ENCODE data around the gene RHBDF1.
"Not testable (repeated sequence)": the region's sequence is repeated elsewhere in the genome, so short reads cannot be mapped to it uniquely, and the experiment has no call there.

The RHBDF1 gene

GRCh38 chr16:10772-11171 lies 61.7 kb downstream of the RHBDF1 start:
- H3K27me3 ChIP-seq; H3K27ac ChIP-seq; H3K9me3 ChIP-seq; H3K4me3 ChIP-seq; intact Hi-C loops (cut with DNase I; ENCODE audit: low total_unique reads); H3K4me1 ChIP-seq; H3K36me3 ChIP-seq: not testable (repeated sequence)
- peak in 1 of 2 experiments; percentile 39 for TF ChIP-seq CTCF (IDR thresholded peaks at IDR 0.05)
- peak; percentile 99 to 100 for DNase-seq

DNA sequence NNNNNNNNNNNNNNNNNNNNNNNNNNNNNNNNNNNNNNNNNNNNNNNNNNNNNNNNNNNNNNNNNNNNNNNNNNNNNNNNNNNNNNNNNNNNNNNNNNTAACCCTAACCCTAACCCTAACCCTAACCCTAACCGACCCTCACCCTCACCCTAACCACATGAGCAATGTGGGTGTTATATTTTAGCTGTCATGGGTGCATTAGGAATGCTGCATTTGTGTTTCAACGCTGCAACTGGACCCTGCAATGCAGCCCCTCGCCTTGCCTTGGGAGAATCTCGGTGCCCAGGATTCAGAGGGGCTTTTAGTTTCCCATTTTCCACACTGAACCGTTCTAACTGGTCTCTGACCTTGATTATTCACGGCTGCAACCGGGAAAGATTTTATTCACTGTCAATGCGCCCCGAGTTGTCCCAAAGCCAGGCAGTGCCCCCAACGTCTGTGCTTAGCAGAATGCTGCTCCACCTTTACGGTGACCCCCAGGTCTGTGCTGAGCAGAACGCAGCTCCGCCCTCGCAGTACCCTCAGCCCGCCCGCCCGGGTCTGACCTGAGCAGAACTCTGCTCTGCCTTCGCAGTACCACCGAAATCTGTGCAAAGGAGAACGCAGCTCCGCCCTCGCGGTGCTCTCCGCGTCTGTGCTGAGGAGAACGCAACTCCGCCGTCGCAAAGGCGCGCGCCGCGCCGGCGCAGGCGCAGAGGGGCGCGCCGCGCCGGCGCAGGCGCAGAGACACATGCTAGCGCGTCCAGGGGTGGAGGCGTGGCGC lies 62.3 kb downstream of the RHBDF1 start:
- Histone ChIP-seq H3K36me3 (no peaks in the 10 kb centered on the region), H3K9me3 (no peaks in the 10 kb centered on the region), H3K4me1 (no peaks in the 10 kb centered on the region), H3K27ac (no peak overlapping the region), H3K4me3 (no peak overlapping the region), H3K27me3 (no peaks in the 10 kb centered on the region)
- no peak for DNase-seq
- intact Hi-C loops (cut with DNase I; ENCODE audit: low total_unique reads), result no loop called here
- TF ChIP-seq CTCF (IDR thresholded peaks at IDR 0.05), result no peak

Measured in tibial artery (tissue), 4 donors.